GM12878 (cell line): ENCODE measurements around the gene EFCAB13. TPM values are rescaled to one million over a fixed set of nuclear protein-coding genes. Genes with fewer than 3 reads are reported as not detected.

Experiments used
- ATAC-seq: fragments of 200-7000 bp; cut with Tn5 transposase; 3 replicates; pipeline ENCODE4 v1.9.1; 2020; ENCODE audit warnings: mild to moderate bottlenecking, moderate library complexity
- BruUV-seq: library from RNA; stranded (reverse); fragments of 400-500 nt; replicated peaks from 2 replicates; lab custom pipeline; 2021; lab: Mats Ljungman, UMichigan
- CTCF ChIA-PET: fragments of 300-600 bp; sonication (Branson Sonifier 250); formaldehyde crosslinking; extraction: SDS; loops from one replicate; lab custom pipeline; 2021; ENCODE audit warnings: inconsistent platforms; lab: Yijun Ruan, JAX
- POLR2A ChIA-PET: fragments of 350-600 bp; formaldehyde crosslinking; extraction: SDS; loops from one replicate; lab custom pipeline; 2021; ENCODE audit warnings: inconsistent platforms; lab: Charles Lee
- RAD21 ChIA-PET: fragments of 300-600 bp; sonication (Branson Sonifier 250); formaldehyde crosslinking; loops from one replicate; lab custom pipeline; 2023; ENCODE audit warnings: antibody characterized with exemption; ENCODE audit not compliant: unreplicated experiment; lab: Charles Lee
- SMC1A ChIA-PET: fragments of 300-600 bp; sonication (Branson Sonifier 250); formaldehyde crosslinking; loops from one replicate; lab custom pipeline; 2023; ENCODE audit not compliant: unreplicated experiment, uncharacterized antibody; lab: Charles Lee
- DNase-seq: peaks from one replicate; pipeline ENCODE4 v3.0.0-alpha.2; 2011; ENCODE audit warnings: low read depth, low spot score
- FAIRE-seq: peaks from 3 replicates; lab custom pipeline; 2011; peaks lifted over from hg19 to GRCh38; lab: Jason Lieb, UNC
- H2AFZ ChIP-seq: 2 replicates; pipeline ENCODE4 v1.6.0; 2011; ENCODE audit warnings: low read depth, low read length, control low read depth; ENCODE audit not compliant: control insufficient read depth
- H3K27ac ChIP-seq: 2 replicates; pipeline ENCODE4 v1.5.1; 2011; ENCODE audit warnings: control low read depth; ENCODE audit not compliant: control insufficient read depth, insufficient read depth
- H3K27me3 ChIP-seq, 2 experiments: replicated peaks in 1 of 2; 2 replicates each; pipeline versions ENCODE4 v1.6.0 to v1.6.1; 2011; ENCODE audit warnings: low read length in 1 of 2; ENCODE audit not compliant: control insufficient read depth in 2 of 2, insufficient read depth in 2 of 2
- H3K36me3 ChIP-seq, 2 experiments: 2 replicates each; pipeline ENCODE4 v1.5.1; 2011; ENCODE audit warnings: low read length in 1 of 2; ENCODE audit not compliant: control insufficient read depth in 2 of 2, insufficient read depth in 2 of 2
- H3K4me1 ChIP-seq: 2 replicates; pipeline ENCODE4 v1.6.1; 2011; ENCODE audit warnings: mild to moderate bottlenecking, low read length, moderate library complexity, mixed read lengths; ENCODE audit not compliant: control insufficient read depth, insufficient read depth
- H3K4me2 ChIP-seq: 2 replicates; pipeline ENCODE4 v1.6.0; 2011; ENCODE audit warnings: control low read depth; ENCODE audit not compliant: control insufficient read depth, insufficient read depth
- H3K4me3 ChIP-seq: fragments of 200-600 bp; sonication (generic); 2 replicates; pipeline ENCODE4 v1.5.1; 2016
- H3K79me2 ChIP-seq: 2 replicates; pipeline ENCODE4 v1.6.0; 2011; ENCODE audit warnings: low read length; ENCODE audit not compliant: control insufficient read depth, insufficient read depth
- H3K9ac ChIP-seq: 2 replicates; pipeline ENCODE4 v1.8.0; 2011; ENCODE audit warnings: low read length, control low read depth, mixed read lengths; ENCODE audit not compliant: control insufficient read depth, insufficient read depth
- H3K9me3 ChIP-seq: replicated peaks from 3 replicates; pipeline ENCODE4 v1.5.1; 2011; ENCODE audit warnings: mild to moderate bottlenecking, low read length; ENCODE audit not compliant: control insufficient read depth, insufficient read depth
- H4K20me1 ChIP-seq: 2 replicates; pipeline ENCODE4 v1.6.0; 2011; ENCODE audit not compliant: control insufficient read depth, insufficient read depth
- CHD1 ChIP-seq: IDR thresholded peaks from 2 replicates; pipeline ENCODE4 v1.6.1; 2012; ENCODE audit warnings: low read depth, low read length, improper control_type of control experiment
- CREB1 ChIP-seq: IDR thresholded peaks from 2 replicates; pipeline ENCODE4 v1.6.1; 2012; ENCODE audit warnings: low read depth, mild to moderate bottlenecking, inconsistent platforms
- IKZF1 ChIP-seq: fragments of 450-650 bp; conservative IDR thresholded peaks from 2 replicates; pipeline ENCODE4 v1.6.1; 2017; ENCODE audit warnings: antibody characterized with exemption, mild to moderate bottlenecking
- JUND ChIP-seq: IDR thresholded peaks from 2 replicates; pipeline ENCODE4 v1.6.1; 2012; ENCODE audit warnings: low read depth, mild to moderate bottlenecking, low read length, improper control_type of control experiment, moderate library complexity
- MAX ChIP-seq: IDR thresholded peaks from 2 replicates; pipeline ENCODE4 v1.6.1; 2012; ENCODE audit warnings: low read depth, low read length, improper control_type of control experiment
- NR2C2 ChIP-seq: IDR thresholded peaks from 2 replicates; pipeline ENCODE4 v1.6.1; 2011; ENCODE audit warnings: borderline replicate concordance, low read depth; ENCODE audit not compliant: control insufficient read depth, insufficient read length
- RCOR1 ChIP-seq: conservative IDR thresholded peaks from 2 replicates; pipeline ENCODE4 v1.6.1; 2012; ENCODE audit warnings: low read depth, low read length, improper control_type of control experiment
- RFX5 ChIP-seq: IDR thresholded peaks from 2 replicates; pipeline ENCODE4 v1.6.1; 2011; ENCODE audit warnings: low read depth, low read length, improper control_type of control experiment
- SIN3A ChIP-seq: IDR thresholded peaks from 2 replicates; pipeline ENCODE4 v1.6.1; 2012; ENCODE audit warnings: low read depth, low read length, improper control_type of control experiment
- TBL1XR1 ChIP-seq: IDR thresholded peaks from 2 replicates; pipeline ENCODE4 v1.6.1; 2012; ENCODE audit warnings: low read depth, low read length, improper control_type of control experiment
- WGBS: methylation state at CpG from one replicate; pipeline ENCODE4 v1.1.6; 2016; ENCODE audit warnings: low lambda C conversion rate; ENCODE audit not compliant: insufficient replicate concordance, insufficient coverage; ENCODE audit errors: missing lambda C conversion rate; 5-methylcytosine and 5-hydroxymethylcytosine counted together
- in situ Hi-C: fragments of 300-500 bp; cut with MboI; formaldehyde crosslinking; loops from 9 replicates; pipeline ENCODE4 v1.14.3; 2018; ENCODE audit warnings: mixed read lengths
- intact Hi-C: fragments of 100-400 bp; cut with micrococcal nuclease; formaldehyde crosslinking; loops from one replicate; pipeline ENCODE4 v1.14.2; 2022; ENCODE audit not compliant: unreplicated experiment
- polyA plus RNA-seq, 11 experiments: library from polyadenylated mRNA; depleted of rRNA in 4 of 11; unstranded in 6 of 11; stranded (reverse) in 5 of 11; fragments of >200 nt; fragmentation: Nextera tagmentation in 4 of 11; fragmentation: Illumina TruSeq in 1 of 11; extraction: Ambion mirVana in 4 of 11; extraction: Trizol in 1 of 11; gene quantifications; 1 replicate in 1 of 11; 2 replicates in 10 of 11; pipeline versions ENCODE4 v1.2.1 to v1.2.3, GENCODE V29; 2011 to 2016; ENCODE audit warnings: inconsistent platforms in 2 of 11, missing spikeins in 2 of 11, low read depth in 1 of 11
- total RNA-seq, 4 experiments: library from RNA; depleted of rRNA in 3 of 4; stranded (reverse); fragments of >200 nt in 3 of 4; fragmentation: Illumina TruSeq in 1 of 4; extraction: Trizol in 1 of 4; gene quantifications; 2 replicates each; pipeline versions ENCODE4 v1.2.1 to v1.2.3, GENCODE V29; 2013 to 2021
- TF ChIP-seq, protein P1 (sequence below): IDR thresholded peaks from 2 replicates; pipeline ENCODE4 v1.6.1; 2011; ENCODE audit warnings: low read depth, low read length, improper control_type of control experiment, borderline replicate concordance
- TF ChIP-seq, protein P2 (sequence below): fragments of 450-650 bp; IDR thresholded peaks from 2 replicates; pipeline ENCODE4 v1.6.1; 2018; ENCODE audit warnings: borderline replicate concordance, mild to moderate bottlenecking; ENCODE audit not compliant: partially characterized antibody

EFCAB13 gene
- total and polyA plus RNA-seq, 10 of the 15 experiments (the other 5 are each of a cell fraction or from before 2014, with no cell fraction given): 0.90 to 8.7 (median 5.0) TPM

GRCh38 chr17:47280072-47280811 lies 43.5 kb upstream of the EFCAB13 start:
- BruUV-seq: no TSS peak
- no peaks in the 10 kb centered on the region; the same call in 2 of the 3 replicates for H3K9me3 ChIP-seq

More at GRCh38 chr17:47280072-47280811, 43.5 kb upstream of the EFCAB13 start:
- TF ChIP-seq NR2C2: no peak
- TF ChIP-seq, protein P1, sequence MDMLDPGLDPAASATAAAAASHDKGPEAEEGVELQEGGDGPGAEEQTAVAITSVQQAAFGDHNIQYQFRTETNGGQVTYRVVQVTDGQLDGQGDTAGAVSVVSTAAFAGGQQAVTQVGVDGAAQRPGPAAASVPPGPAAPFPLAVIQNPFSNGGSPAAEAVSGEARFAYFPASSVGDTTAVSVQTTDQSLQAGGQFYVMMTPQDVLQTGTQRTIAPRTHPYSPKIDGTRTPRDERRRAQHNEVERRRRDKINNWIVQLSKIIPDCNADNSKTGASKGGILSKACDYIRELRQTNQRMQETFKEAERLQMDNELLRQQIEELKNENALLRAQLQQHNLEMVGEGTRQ: no peak
- no peak for TF ChIP-seq RFX5
- no peak for TF ChIP-seq TBL1XR1
- TF ChIP-seq SIN3A: no peak
- TF ChIP-seq CREB1: no peak
- TF ChIP-seq MAX: no peak
- no peak for TF ChIP-seq RCOR1
- TF ChIP-seq JUND: no peak
- TF ChIP-seq, protein P2, sequence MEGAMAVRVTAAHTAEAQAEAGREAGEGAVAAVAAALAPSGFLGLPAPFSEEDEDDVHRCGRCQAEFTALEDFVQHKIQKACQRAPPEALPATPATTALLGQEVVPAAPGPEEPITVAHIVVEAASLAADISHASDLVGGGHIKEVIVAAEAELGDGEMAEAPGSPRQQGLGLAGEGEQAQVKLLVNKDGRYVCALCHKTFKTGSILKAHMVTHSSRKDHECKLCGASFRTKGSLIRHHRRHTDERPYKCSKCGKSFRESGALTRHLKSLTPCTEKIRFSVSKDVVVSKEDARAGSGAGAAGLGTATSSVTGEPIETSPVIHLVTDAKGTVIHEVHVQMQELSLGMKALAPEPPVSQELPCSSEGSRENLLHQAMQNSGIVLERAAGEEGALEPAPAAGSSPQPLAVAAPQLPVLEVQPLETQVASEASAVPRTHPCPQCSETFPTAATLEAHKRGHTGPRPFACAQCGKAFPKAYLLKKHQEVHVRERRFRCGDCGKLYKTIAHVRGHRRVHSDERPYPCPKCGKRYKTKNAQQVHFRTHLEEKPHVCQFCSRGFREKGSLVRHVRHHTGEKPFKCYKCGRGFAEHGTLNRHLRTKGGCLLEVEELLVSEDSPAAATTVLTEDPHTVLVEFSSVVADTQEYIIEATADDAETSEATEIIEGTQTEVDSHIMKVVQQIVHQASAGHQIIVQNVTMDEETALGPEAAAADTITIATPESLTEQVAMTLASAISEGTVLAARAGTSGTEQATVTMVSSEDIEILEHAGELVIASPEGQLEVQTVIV: no peak
- TF ChIP-seq CHD1: no peak
- no peak for TF ChIP-seq IKZF1
- no peak overlapping the region for H2AFZ ChIP-seq
- no peaks in the 10 kb centered on the region for H3K79me2 ChIP-seq
- no peaks in the 10 kb centered on the region for H3K27me3 ChIP-seq
- peaks cover 0 to 3% of the 10 kb centered on the region in 2 experiments; a peak in 2 of 4 replicates for H3K36me3 ChIP-seq
- ChIA-PET RAD21 (interaction anchor here (1.0 to 7.1 kb wide), 6 partner anchors 8 to 75 kb away, joined by 3 to 43 read pairs (median 6); partner anchors contain the start of gene ITGB3), SMC1A (interaction anchor here (1.3 to 3.9 kb wide), 8 partner anchors 7 to 75 kb away, joined by 4 to 38 read pairs (median 12); partner anchors contain the start of gene ITGB3), POLR2A (interaction anchor here (1.3 to 2.3 kb wide), 6 partner anchors 7 to 90 kb away, joined by 4 to 16 read pairs (median 10); partner anchors contain the start of genes CDC27 and ITGB3), CTCF (interaction anchor here (1.4 to 3.3 kb wide), 4 partner anchors 7 to 50 kb away, joined by 5 to 15 read pairs (median 12); no protein-coding TSS in a partner anchor)
- intact Hi-C loops (no loop called here), in situ Hi-C loops (no loop called here)
- H3K4me2 ChIP-seq: peak overlapping the region; percentile 76
- peak overlapping the region; percentile 79 for H3K27ac ChIP-seq
- FAIRE-seq (no peak), ATAC-seq (no peak), DNase-seq (no peak)
- no peaks in the 10 kb centered on the region for H4K20me1 ChIP-seq
- no peak overlapping the region for H3K4me3 ChIP-seq
- peak overlapping the region; percentile 61 for H3K9ac ChIP-seq
- peaks cover 40% of the 10 kb centered on the region for H3K4me1 ChIP-seq
- WGBS: 49% methylated on average over 14 of the region's 14 CpGs
